AG09319 (cell line): ENCODE results near the gene KCTD15.

Experiments used
- DNase-seq: peaks from one replicate; pipeline ENCODE4 v3.0.0-alpha.2; 2010; ENCODE audit warnings: low read depth; ENCODE audit errors: extremely low read depth
- CTCF ChIP-seq: IDR thresholded peaks from 2 replicates; pipeline ENCODE4 v1.5.1; 2011; ENCODE audit warnings: low read depth, mild to moderate bottlenecking, inconsistent platforms, low read length, moderate library complexity

KCTD15 gene

GRCh38 chr19:33751436-33751770 is 45.3 kb upstream of the KCTD15 start:
- no peak for DNase-seq
- no peak for TF ChIP-seq CTCF

GRCh38 chr19:33752018-33752800 is 44.5 kb upstream of the KCTD15 start:
- DNase-seq: no peak
- no peak for TF ChIP-seq CTCF

GRCh38 chr19:33752945-33753344 is 43.7 kb upstream of the KCTD15 start:
- no peak for TF ChIP-seq CTCF
- no peak for DNase-seq

GRCh38 chr19:33754361-33754760 is 42.3 kb upstream of the KCTD15 start:
- no peak for DNase-seq
- no peak for TF ChIP-seq CTCF

GRCh38 chr19:33755099-33756035 is 41.3 kb upstream of the KCTD15 start:
- DNase-seq: no peak

GRCh38 chr19:33756177-33756576 is 40.5 kb upstream of the KCTD15 start:
- TF ChIP-seq CTCF: no peak

More at GRCh38 chr19:33755099-33756035, 41.3 kb upstream of the KCTD15 start:
- no peak for TF ChIP-seq CTCF

GRCh38 chr19:33758541-33759013 is 38.1 kb upstream of the KCTD15 start:
- no peak for TF ChIP-seq CTCF
- no peak for DNase-seq

More at GRCh38 chr19:33756177-33756576, 40.5 kb upstream of the KCTD15 start:
- DNase-seq: no peak
